Adrenal gland (tissue), 5 donors: Measurements from ENCODE around the gene PSMG4.

ENCODE experiments used
- CTCF ChIP-seq, 6 experiments: fragments of 450-650 bp in 4 of 6; fragments of 200-600 bp in 2 of 6; sonication (generic) in 1 of 6; IDR thresholded peaks; 1 replicate in 5 of 6; 2 replicates in 1 of 6; pipeline versions ENCODE4 v1.5.1 to v1.8.0; 2016 to 2021; ENCODE audit warnings: antibody characterized with exemption in 6 of 6, mild to moderate bottlenecking in 2 of 6, moderate library complexity in 1 of 6
- POLR2A ChIP-seq, 2 donors: fragments of 450-650 bp; IDR thresholded peaks; one replicate each; pipeline ENCODE4 v1.6.1; 2017; ENCODE audit warnings: antibody characterized with exemption in 2 of 2, mild to moderate bottlenecking in 2 of 2, moderate library complexity in 1 of 2
- donor health status: DM: no; HTN: no; CAD: no.

GRCh38 chr6:3301506-3301905, 42.8 kb downstream of the PSMG4 start:
- TF ChIP-seq CTCF (IDR thresholded peaks at IDR 0.05): no peak
- TF ChIP-seq POLR2A (IDR thresholded peaks at IDR 0.05): no peak
